GM10266 (cell line): ENCODE data around the gene TRIM26.

Experiments
- DNase-seq: peaks from one replicate; pipeline ENCODE4 v3.0.0; 2012; ENCODE audit errors: extremely low spot score
- TF ChIP-seq, protein P1 (sequence below): IDR thresholded peaks from 2 replicates; pipeline ENCODE4 v1.5.1; 2012; ENCODE audit warnings: mild to moderate bottlenecking, low read depth; ENCODE audit not compliant: control insufficient read depth, insufficient read depth; ENCODE audit errors: missing control alignments

Gene TRIM26

DNA sequence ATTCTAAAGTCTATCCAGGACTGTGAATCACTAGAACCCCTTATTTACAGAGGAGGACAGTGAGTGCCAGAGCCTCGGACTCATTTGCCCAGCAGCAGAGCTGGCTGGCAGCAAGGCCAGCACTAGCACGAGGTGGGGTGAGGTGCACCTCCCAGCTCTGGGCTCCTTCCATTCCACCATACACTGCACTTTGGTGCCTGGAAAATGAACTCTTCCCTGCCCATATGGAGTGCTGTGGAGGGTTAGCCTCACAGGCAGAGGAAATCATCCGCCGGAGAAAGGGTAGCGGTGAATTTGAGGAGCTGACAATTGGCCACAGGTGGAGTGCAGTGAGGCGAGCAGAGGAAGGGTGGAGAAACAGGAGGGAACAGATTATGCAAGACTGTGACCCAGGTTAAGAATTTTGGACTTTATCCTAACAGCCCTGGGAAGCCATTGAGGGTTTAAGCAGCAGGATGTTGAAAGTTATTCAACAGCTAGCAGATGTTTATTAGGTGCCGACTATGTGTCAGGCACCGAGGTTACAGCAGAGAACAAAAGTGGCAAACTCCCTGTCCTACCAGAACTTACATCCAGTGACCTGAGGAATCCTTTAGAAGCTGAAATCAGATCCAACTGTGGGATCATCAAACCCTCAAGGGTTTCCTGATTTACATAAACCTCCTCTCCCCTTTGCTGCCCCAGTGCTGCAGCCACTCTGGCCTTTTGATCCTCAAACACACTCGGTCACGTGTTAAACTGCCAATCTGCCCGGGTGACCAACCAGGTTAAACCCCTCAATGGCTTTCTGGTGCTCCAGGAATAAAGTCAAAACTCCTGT, 6.2 kb downstream of the TRIM26 start:
- DNase-seq = no peak
- TF ChIP-seq, protein P1, sequence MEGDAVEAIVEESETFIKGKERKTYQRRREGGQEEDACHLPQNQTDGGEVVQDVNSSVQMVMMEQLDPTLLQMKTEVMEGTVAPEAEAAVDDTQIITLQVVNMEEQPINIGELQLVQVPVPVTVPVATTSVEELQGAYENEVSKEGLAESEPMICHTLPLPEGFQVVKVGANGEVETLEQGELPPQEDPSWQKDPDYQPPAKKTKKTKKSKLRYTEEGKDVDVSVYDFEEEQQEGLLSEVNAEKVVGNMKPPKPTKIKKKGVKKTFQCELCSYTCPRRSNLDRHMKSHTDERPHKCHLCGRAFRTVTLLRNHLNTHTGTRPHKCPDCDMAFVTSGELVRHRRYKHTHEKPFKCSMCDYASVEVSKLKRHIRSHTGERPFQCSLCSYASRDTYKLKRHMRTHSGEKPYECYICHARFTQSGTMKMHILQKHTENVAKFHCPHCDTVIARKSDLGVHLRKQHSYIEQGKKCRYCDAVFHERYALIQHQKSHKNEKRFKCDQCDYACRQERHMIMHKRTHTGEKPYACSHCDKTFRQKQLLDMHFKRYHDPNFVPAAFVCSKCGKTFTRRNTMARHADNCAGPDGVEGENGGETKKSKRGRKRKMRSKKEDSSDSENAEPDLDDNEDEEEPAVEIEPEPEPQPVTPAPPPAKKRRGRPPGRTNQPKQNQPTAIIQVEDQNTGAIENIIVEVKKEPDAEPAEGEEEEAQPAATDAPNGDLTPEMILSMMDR = no peak

DNA sequence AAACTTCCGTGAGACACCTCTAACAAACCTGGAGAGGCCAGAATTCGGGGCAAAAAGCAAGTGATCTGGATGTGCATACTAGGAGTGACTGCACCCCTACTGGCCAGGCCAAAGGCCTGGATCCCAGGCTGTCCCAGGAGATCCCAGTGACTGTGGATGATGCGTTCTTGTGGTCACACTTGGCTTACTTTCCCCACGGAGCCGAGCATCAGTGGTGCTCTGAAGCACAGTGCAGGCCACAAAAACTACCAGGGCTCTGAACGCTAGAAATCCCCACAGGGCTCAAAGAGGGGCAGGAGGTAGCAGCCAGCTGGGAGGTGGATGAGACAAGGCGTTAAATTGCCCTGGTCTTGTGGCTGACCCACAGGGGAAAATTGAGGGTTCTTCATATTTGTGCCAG, 7.1 kb downstream of the TRIM26 start:
- TF ChIP-seq, protein P1 = no peak
- DNase-seq = no peak

DNA sequence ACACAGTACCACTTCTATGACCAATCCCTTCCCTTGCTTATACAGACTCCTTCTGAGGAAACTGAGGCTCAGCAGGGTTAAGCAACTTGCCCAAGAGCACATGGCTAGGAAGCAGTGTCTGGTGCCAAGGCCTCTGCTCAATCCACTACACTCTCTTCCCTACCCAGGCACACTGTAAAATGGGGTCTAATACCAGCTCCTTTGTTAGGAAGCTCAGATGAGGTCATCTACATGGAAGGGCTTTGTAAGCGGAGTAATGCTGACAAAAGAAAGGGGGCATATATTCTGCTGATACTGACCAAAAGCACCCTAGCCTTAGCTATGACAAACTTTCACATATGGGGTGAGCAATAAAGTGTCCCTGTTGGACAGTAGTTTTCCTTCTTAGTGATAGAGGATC, 9.1 kb downstream of the TRIM26 start:
- TF ChIP-seq, protein P1 = no peak
- no peak for DNase-seq

DNA sequence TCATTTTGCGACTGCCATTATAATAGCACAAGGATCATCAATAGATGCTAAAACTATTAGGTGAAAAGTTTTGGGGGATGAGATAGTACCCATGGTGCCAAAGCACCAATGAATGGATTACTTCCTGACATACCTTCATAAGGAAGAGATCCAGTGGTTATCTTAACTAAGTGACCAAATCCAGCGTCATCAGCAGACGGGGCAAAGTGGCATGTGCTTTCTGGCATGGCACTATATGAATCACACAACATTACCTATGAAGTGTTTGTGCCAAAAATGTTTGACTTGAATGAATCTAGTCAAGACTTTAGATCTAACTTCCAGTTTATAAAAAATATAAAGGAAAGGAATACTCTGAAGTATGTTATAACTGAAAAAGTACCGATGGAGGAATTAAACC, 10.8 kb downstream of the TRIM26 start:
- TF ChIP-seq, protein P1 = no peak
- DNase-seq = no peak

DNA sequence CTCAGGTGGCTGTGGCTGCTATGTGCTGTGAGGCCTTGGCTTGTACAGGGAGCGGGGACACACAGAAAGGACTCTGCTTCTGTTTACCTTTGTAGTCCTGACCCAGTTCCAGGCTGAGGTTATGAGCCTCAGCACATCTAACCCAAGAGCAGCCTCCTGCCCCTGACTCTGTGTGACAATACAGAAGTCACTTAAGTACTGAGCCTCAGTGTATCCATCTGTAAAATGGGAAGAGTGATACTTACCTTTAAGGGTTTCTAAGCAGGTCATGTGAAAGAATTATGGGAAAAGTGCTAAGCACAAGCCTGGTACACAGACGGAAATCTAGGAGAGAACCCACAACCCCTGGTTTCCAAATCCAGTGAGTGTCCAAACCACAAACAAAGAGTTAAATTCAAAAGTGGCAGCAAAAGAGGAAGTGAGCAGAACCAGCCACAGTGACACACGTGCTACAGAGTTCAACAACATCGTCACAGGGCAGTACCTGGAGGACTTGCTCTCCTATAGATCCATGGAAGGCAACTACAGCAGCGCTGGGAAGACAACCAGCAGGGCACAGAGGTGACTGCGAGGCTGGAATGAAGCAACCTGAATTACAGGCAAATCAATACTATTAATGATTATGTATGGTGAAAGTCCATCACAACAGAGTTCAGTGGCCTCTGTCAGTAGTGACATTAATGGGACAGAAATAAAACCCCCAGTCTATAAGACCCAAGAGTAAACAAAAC, 12.5 kb downstream of the TRIM26 start:
- TF ChIP-seq, protein P1 = no peak
- peak; percentile 66 for DNase-seq

DNA sequence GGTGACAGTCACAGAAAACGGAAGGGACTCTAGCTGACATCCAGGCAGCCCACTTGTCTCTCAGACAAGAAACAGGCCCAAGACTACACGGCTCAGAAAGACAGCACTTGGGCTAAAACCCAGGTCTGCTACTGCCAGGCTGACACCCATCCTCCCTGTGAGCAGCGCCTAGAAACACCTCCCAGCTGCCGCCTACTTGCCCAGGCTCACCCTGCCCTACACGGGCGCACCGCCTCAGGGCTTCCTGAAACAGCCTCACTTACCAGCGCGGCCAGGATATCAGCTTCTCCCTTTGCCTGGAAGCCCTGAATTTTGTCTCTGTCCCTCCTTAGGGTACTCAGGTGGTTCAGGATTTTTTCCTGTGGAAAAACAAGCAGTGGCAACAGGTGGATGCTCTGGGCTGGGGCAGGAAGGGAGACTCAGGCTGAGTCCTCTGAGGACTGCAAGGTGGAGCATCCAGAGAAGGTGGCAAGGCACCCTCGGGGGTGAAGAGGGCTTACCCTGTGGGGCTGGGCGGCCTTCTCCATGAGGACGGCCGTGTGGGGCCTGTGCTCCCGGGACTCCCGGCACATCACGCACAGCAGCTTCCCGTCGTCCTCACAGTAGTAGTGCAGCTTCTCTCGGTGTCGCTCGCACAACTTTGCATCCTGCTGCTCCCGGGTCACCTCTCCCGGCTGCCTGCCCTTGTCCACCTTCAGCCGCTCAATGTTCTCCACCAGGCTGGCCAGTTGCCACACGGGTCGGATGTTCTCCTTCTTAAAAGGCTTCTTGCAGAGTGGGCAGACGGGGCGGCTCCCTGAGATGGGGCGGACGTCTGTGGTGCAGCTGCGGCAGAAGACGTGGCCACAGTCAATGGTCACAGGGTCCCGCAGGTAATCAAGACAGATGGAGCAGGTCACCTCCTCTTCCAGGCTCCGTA, 14.8 kb downstream of the TRIM26 start:
- DNase-seq = no peak

More for the DNA sequence above, 14.8 kb downstream of the TRIM26 start:
- TF ChIP-seq, protein P1 = no peak
